Measurements from ENCODE around the gene DNAH9. TPM values are rescaled to one million over a fixed set of nuclear protein-coding genes. Genes with fewer than 3 reads are reported as not detected.

The DNAH9 gene
- polyA plus RNA-seq, 2 of the 4 experiments (the other 2 are of a cell fraction), result 0.03 to 0.04 TPM

- CTCF ChIA-PET, result no interaction called here
- POLR2A ChIA-PET, result no interaction called here
- FAIRE-seq, result no peak
- no peaks in the 10 kb centered on the region for H3K4me1 ChIP-seq
- H3K4me3 ChIP-seq, result no peak overlapping the region
- no peak for ATAC-seq
- no peak overlapping the region for H3K27ac ChIP-seq
- no peak overlapping the region for H3K4me2 ChIP-seq
- TF ChIP-seq RNF2 (IDR thresholded peaks at IDR 0.05; ENCODE audit: borderline replicate concordance, low read depth), result no peak
- TF ChIP-seq HOXA7 (CRISPR knock-in tag; IDR thresholded peaks at IDR 0.05), result no peak
- TF ChIP-seq KDM5A (IDR thresholded peaks at IDR 0.05), result no peak
- TF ChIP-seq JUN (IDR thresholded peaks at IDR 0.05), result no peak
- TF ChIP-seq RFX5 (IDR thresholded peaks at IDR 0.05), result no peak
- no peak for TF ChIP-seq KDM1A (IDR thresholded peaks at IDR 0.05; ENCODE audit: low read depth)
- TF ChIP-seq ZFP36 (IDR thresholded peaks at IDR 0.05; ENCODE audit: borderline replicate concordance, partially characterized antibody), result no peak
- no peak for TF ChIP-seq BHLHE40 (IDR thresholded peaks at IDR 0.05; ENCODE audit: low read depth, low read length)
- TF ChIP-seq, protein P1, sequence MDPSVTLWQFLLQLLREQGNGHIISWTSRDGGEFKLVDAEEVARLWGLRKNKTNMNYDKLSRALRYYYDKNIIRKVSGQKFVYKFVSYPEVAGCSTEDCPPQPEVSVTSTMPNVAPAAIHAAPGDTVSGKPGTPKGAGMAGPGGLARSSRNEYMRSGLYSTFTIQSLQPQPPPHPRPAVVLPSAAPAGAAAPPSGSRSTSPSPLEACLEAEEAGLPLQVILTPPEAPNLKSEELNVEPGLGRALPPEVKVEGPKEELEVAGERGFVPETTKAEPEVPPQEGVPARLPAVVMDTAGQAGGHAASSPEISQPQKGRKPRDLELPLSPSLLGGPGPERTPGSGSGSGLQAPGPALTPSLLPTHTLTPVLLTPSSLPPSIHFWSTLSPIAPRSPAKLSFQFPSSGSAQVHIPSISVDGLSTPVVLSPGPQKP (IDR thresholded peaks at IDR 0.05; ENCODE audit: low read depth, low read length), result no peak
- TF ChIP-seq HOXB13 (CRISPR knock-in tag; IDR thresholded peaks at IDR 0.05; ENCODE audit: low read depth), result no peak
- TF ChIP-seq CHD2 (IDR thresholded peaks at IDR 0.05; ENCODE audit: low read length, partially characterized antibody), result no peak
- no peak for TF ChIP-seq RCOR1 (IDR thresholded peaks at IDR 0.05; ENCODE audit: low read depth, low read length)
- TF ChIP-seq, protein P2, sequence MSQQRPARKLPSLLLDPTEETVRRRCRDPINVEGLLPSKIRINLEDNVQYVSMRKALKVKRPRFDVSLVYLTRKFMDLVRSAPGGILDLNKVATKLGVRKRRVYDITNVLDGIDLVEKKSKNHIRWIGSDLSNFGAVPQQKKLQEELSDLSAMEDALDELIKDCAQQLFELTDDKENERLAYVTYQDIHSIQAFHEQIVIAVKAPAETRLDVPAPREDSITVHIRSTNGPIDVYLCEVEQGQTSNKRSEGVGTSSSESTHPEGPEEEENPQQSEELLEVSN (IDR thresholded peaks at IDR 0.05; ENCODE audit: borderline replicate concordance, low read depth), result no peak
- H3K9me3 ChIP-seq, result no peaks in the 10 kb centered on the region
- WGBS (ENCODE audit: missing lambda C conversion rate), result 8% methylated on average over 3 of the region's 3 CpGs
- DNase-seq (ENCODE audit: low read depth in 1 of 2, low spot score in 1 of 2), result no peak
These were observed 17.6 kb upstream of the DNAH9 start for GRCh38 chr17:11580677-11581076.

- no peaks in the 10 kb centered on the region for H3K9me3 ChIP-seq
- TF ChIP-seq, protein P3, sequence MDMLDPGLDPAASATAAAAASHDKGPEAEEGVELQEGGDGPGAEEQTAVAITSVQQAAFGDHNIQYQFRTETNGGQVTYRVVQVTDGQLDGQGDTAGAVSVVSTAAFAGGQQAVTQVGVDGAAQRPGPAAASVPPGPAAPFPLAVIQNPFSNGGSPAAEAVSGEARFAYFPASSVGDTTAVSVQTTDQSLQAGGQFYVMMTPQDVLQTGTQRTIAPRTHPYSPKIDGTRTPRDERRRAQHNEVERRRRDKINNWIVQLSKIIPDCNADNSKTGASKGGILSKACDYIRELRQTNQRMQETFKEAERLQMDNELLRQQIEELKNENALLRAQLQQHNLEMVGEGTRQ (IDR thresholded peaks at IDR 0.05), result no peak
- TF ChIP-seq NR3C1 (IDR thresholded peaks at IDR 0.05) (no peak), CHD4 (IDR thresholded peaks at IDR 0.05; ENCODE audit: borderline replicate concordance) (no peak), EHMT2 (IDR thresholded peaks at IDR 0.05; ENCODE audit: low read depth) (no peak), PHF8 (IDR thresholded peaks at IDR 0.05; ENCODE audit: borderline replicate concordance, low read depth) (no peak), FOSB (CRISPR knock-in tag; IDR thresholded peaks at IDR 0.05) (no peak), FOSL2 (IDR thresholded peaks at IDR 0.05) (no peak), FOSL2 (CRISPR knock-in tag; IDR thresholded peaks at IDR 0.05) (no peak), HES2 (IDR thresholded peaks at IDR 0.05) (no peak)
- TF ChIP-seq, protein P2 (IDR thresholded peaks at IDR 0.05; ENCODE audit: borderline replicate concordance, low read depth), result no peak
- no peak overlapping the region for H3K4me3 ChIP-seq
- H3K27ac ChIP-seq, result no peak overlapping the region
- WGBS (ENCODE audit: missing lambda C conversion rate), result 8% methylated on average over 5 of the region's 5 CpGs
- no peak for FAIRE-seq
- ATAC-seq, result no peak
- POLR2A ChIA-PET, result no interaction called here
- no peak overlapping the region for H3K4me2 ChIP-seq
- DNase-seq (ENCODE audit: low read depth in 1 of 2, low spot score in 1 of 2), result no peak
- H3K4me1 ChIP-seq, result no peaks in the 10 kb centered on the region
- CTCF ChIA-PET, result no interaction called here
These were observed 16.1 kb upstream of the DNAH9 start for GRCh38 chr17:11582217-11582616.
